HG03108 (cell line): Measurements from ENCODE around the gene SLCO2A1.

Experiments used
- ATAC-seq: cut with Tn5 transposase; IDR thresholded peaks from one replicate; pipeline ENCODE4 v1.9.1; 2021; ENCODE audit warnings: moderate library complexity; ENCODE audit not compliant: unreplicated experiment

Gene SLCO2A1

GRCh38 chr3:133955892-133956291 is 73.8 kb downstream of the SLCO2A1 start:
- ATAC-seq = no peak

- no peak for ATAC-seq
Measured at GRCh38 chr3:133954717-133955360, 74.9 kb downstream of the SLCO2A1 start.

GRCh38 chr3:133953297-133953696 is 76.4 kb downstream of the SLCO2A1 start:
- ATAC-seq = no peak

GRCh38 chr3:133949438-133949837 is 80.3 kb downstream of the SLCO2A1 start:
- ATAC-seq = no peak

GRCh38 chr3:133948996-133949395 is 80.7 kb downstream of the SLCO2A1 start:
- ATAC-seq = no peak

GRCh38 chr3:133948131-133948810 is 81.5 kb downstream of the SLCO2A1 start:
- ATAC-seq = no peak

GRCh38 chr3:133945381-133946095 is 84.2 kb downstream of the SLCO2A1 start:
- no peak for ATAC-seq

GRCh38 chr3:133944641-133945380 is 84.9 kb downstream of the SLCO2A1 start:
- no peak for ATAC-seq

- ATAC-seq = no peak
Measured at GRCh38 chr3:133944181-133944580, 85.5 kb downstream of the SLCO2A1 start.

- no peak for ATAC-seq
Measured at GRCh38 chr3:133943639-133944141, 86.0 kb downstream of the SLCO2A1 start.

GRCh38 chr3:133943031-133943535 is 86.6 kb downstream of the SLCO2A1 start:
- no peak for ATAC-seq

GRCh38 chr3:133941415-133941821 is 88.3 kb downstream of the SLCO2A1 start:
- ATAC-seq = no peak

- ATAC-seq = no peak
Measured at GRCh38 chr3:133940536-133940935, 89.2 kb downstream of the SLCO2A1 start.

GRCh38 chr3:133939463-133939835 is 90.3 kb downstream of the SLCO2A1 start:
- ATAC-seq = no peak

GRCh38 chr3:133938770-133939462 is 90.8 kb downstream of the SLCO2A1 start:
- no peak for ATAC-seq

- no peak for ATAC-seq
Measured at GRCh38 chr3:133937756-133938601, 91.7 kb downstream of the SLCO2A1 start.

- no peak for ATAC-seq
Measured at GRCh38 chr3:133937061-133937686, 92.6 kb downstream of the SLCO2A1 start.

GRCh38 chr3:133935843-133936769 is 93.6 kb downstream of the SLCO2A1 start:
- no peak for ATAC-seq
